ENCODE measurements around the gene ASIC3. TPM values are rescaled to one million over a fixed set of nuclear protein-coding genes. Genes with fewer than 3 reads are reported as not detected.

ASIC3 gene
- total and polyA plus RNA-seq, 2 of the 8 experiments (the other 6 are each of a cell fraction or from before 2014, with no cell fraction given) = 1.6 to 1.9 TPM

GRCh38 chr7:151057506-151057988 is 9.2 kb downstream of the ASIC3 start, which contains the start of gene CDK5:
TSS of gene CDK5 (minus strand) at chr7:151057897. CDS start at chr7:151057848, 49 bp downstream.
- H2BK15ac ChIP-seq (ENCODE audit: low read length) = peak within 1 kb of the TSS; percentile 19; the same call in 1 of the 2 replicates
- 1% methylated on average over 29 of the region's 30 CpGs; no CpG with 5 or more reads in 1 of the 2 experiments for WGBS, 2 experiments (ENCODE audit: extremely low coverage in 1 of 2, insufficient coverage in 1 of 2, insufficient read length in 1 of 2, insufficient replicate concordance in 2 of 2, low coverage in 1 of 2, low lambda C conversion rate in 2 of 2, missing lambda C conversion rate in 1 of 2)
- peak within 1 kb of the TSS; percentile 61; the same call in 1 of the 2 replicates for H3K27ac ChIP-seq (ENCODE audit: low read depth, low read length)
- H4K8ac ChIP-seq (ENCODE audit: extremely low read depth, insufficient read depth, low read length) = peak within 1 kb of the TSS; percentile 29
- no peaks in the 10 kb centered on the region for H3K79me2 ChIP-seq (ENCODE audit: control insufficient read depth in 1 of 2, insufficient read depth in 2 of 2, low read length in 2 of 2)
- H4K20me1 ChIP-seq (replicated peaks in 1 of 2; ENCODE audit: control insufficient read depth in 1 of 2, insufficient read depth in 2 of 2, low read length in 2 of 2) = peaks cover 0 to 7% of the 10 kb centered on the region in 2 experiments
- ChIA-PET POLR2A (ENCODE audit: partially characterized antibody) (interaction anchor here (1.0 to 2.5 kb wide), 3 partner anchors 22 to 30 kb away, joined by 3 to 7 read pairs (median 6); partner anchors contain the start of gene ABCB8), CTCF (ENCODE audit: partially characterized antibody) (interaction anchor here (0.7 to 9.7 kb wide), 14 partner anchors 9 to 81 kb away, joined by 3 to 88 read pairs (median 6); partner anchors contain the start of genes ABCB8 and FASTK)
- peak within 1 kb of the TSS; percentile 86 to 98 for H3K4me2 ChIP-seq (ENCODE audit: insufficient read depth in 1 of 2, low read depth in 2 of 2, low read length in 2 of 2)
- no peak within 1 kb of the TSS for H2BK12ac ChIP-seq (ENCODE audit: low read depth, low read length)
- peaks cover 9 to 40% (median 29%) of the 10 kb centered on the region in 4 experiments for H3K4me1 ChIP-seq (replicated peaks in 1 of 4; ENCODE audit: control insufficient read depth in 3 of 4, insufficient read depth in 4 of 4, low read length in 3 of 4)
- H2AK5ac ChIP-seq (ENCODE audit: low read depth, low read length) = peak within 1 kb of the TSS; percentile 56; the same call in 1 of the 2 replicates
- H3K9me3 ChIP-seq (ENCODE audit: insufficient read depth in 2 of 2, low read depth in 1 of 2, low read length in 1 of 2) = no peaks in the 10 kb centered on the region
- H3K56ac ChIP-seq (replicated peaks; ENCODE audit: insufficient read length, low read depth, low read length) = no peak within 1 kb of the TSS
- FAIRE-seq (no peak), DNase-seq (ENCODE audit: low read depth in 1 of 2, low spot score in 2 of 2) (no peak)
- peaks cover 0 to 11% (median 4%) of the 10 kb centered on the region in 4 experiments; a peak in 5 of 7 replicates for H3K27me3 ChIP-seq (replicated peaks in 1 of 4; ENCODE audit: control insufficient read depth in 3 of 4, extremely low read depth in 1 of 4, insufficient read depth in 3 of 4, low read length in 3 of 4)
- H2BK120ac ChIP-seq (replicated peaks; ENCODE audit: low read depth, low read length) = no peak within 1 kb of the TSS
- H3K36me3 ChIP-seq (ENCODE audit: control insufficient read depth in 2 of 4, insufficient read depth in 4 of 4, low read length in 3 of 4) = no peaks in the 10 kb centered on the region
- no peak within 1 kb of the TSS; the same call in 1 of the 2 replicates for H2BK20ac ChIP-seq (ENCODE audit: low read length)
- H4K91ac ChIP-seq (replicated peaks; ENCODE audit: insufficient read length, low read length) = peak within 1 kb of the TSS; percentile 36
- H2AFZ ChIP-seq (ENCODE audit: low read length) = peak within 1 kb of the TSS; percentile 76; the same call in 1 of the 2 replicates
- peak within 1 kb of the TSS; percentile 55 for H4K5ac ChIP-seq (ENCODE audit: insufficient read length, low read depth, low read length)
- H3K79me1 ChIP-seq (ENCODE audit: low read depth, low read length) = 0 out of 2 replicates have a peak, but pooled peaks cover 3% of the 10 kb centered on the region
- H3K23me2 ChIP-seq (ENCODE audit: low read depth, low read length) = peaks cover 26% of the 10 kb centered on the region
- H3K4me3 ChIP-seq (ENCODE audit: extremely low read depth in 1 of 4, insufficient read depth in 2 of 4, low read depth in 3 of 4, low read length in 4 of 4) = peak within 1 kb of the TSS; percentile 72 to 91 (median 86)
- H3K23ac ChIP-seq (ENCODE audit: insufficient read length) = no peak within 1 kb of the TSS
- peak within 1 kb of the TSS in 2 of 4 experiments; percentile 26 to 29; a peak in 2 of 7 replicates for H3K9ac ChIP-seq (replicated peaks in 1 of 4; ENCODE audit: extremely low read depth in 1 of 4, low read depth in 3 of 4, low read length in 3 of 4)
- H3K4ac ChIP-seq (replicated peaks; ENCODE audit: insufficient read length, low read depth, low read length) = peak within 1 kb of the TSS; percentile 89
- H2BK5ac ChIP-seq (ENCODE audit: low read depth, low read length) = peak within 1 kb of the TSS; percentile 71; the same call in 1 of the 2 replicates
- peak within 1 kb of the TSS; percentile 68 for H3K18ac ChIP-seq (ENCODE audit: extremely low read depth, low read length)
- H3K14ac ChIP-seq (ENCODE audit: insufficient read length) = no peak within 1 kb of the TSS
- no peak for TF ChIP-seq CREB1 (IDR thresholded peaks at IDR 0.05)
- peak; percentile 66 for TF ChIP-seq KDM4A (IDR thresholded peaks at IDR 0.05; ENCODE audit: low read depth, low read length, severe bottlenecking)
- no peak for TF ChIP-seq SAP30 (IDR thresholded peaks at IDR 0.05; ENCODE audit: insufficient read depth, insufficient replicate concordance, low read length)
- no peak for TF ChIP-seq RNF2 (IDR thresholded peaks at IDR 0.05; ENCODE audit: borderline replicate concordance, low read depth, low read length, missing control alignments, poor library complexity, severe bottlenecking)
- TF ChIP-seq EGR1 (IDR thresholded peaks at IDR 0.05; ENCODE audit: borderline replicate concordance, low read depth, low read length) = no peak
- no peak for TF ChIP-seq ZNF274 (IDR thresholded peaks at IDR 0.05; ENCODE audit: borderline replicate concordance, extremely low read depth, low read length)
- TF ChIP-seq TAF7 (optimal IDR thresholded peaks at IDR 0.05; ENCODE audit: borderline replicate concordance, low read depth, low read length) = no peak
- TF ChIP-seq POLR2AphosphoS5 (IDR thresholded peaks at IDR 0.05; ENCODE audit: low read depth, low read length) = no peak
- no peak for TF ChIP-seq ATF3 (IDR thresholded peaks at IDR 0.05; ENCODE audit: insufficient read depth, low read depth, low read length)
- TF ChIP-seq EZH2 (IDR thresholded peaks at IDR 0.05; ENCODE audit: low read depth, low read length, severe bottlenecking) = no peak
- 0 out of 2 replicates have a peak, but pooled peaks have one; percentile 3 for TF ChIP-seq TBP (IDR thresholded peaks at IDR 0.05; ENCODE audit: low read depth, low read length)
